ENCODE results near the gene WIPF2.

DNA sequence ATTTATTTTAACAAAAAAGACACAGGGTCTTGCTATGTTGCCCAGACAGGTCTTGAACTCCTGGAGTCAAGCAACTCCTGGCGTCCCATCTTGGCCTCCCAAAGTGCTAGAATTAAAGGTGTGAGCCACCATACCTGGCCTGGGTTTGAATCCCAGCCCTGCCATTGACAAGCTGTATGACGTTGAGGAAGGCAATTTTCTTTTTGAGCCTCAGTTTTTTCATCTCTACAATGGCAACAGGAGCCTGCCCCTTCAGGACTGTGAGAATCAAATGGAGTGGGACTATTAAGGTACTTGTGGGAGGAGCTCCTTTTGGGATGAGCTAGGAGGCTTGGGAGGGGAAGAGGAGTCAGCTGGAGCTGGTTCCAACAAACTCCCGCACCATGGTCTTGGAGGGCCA lies 96.1 kb downstream of the WIPF2 start:
- TF ChIP-seq, protein P1, sequence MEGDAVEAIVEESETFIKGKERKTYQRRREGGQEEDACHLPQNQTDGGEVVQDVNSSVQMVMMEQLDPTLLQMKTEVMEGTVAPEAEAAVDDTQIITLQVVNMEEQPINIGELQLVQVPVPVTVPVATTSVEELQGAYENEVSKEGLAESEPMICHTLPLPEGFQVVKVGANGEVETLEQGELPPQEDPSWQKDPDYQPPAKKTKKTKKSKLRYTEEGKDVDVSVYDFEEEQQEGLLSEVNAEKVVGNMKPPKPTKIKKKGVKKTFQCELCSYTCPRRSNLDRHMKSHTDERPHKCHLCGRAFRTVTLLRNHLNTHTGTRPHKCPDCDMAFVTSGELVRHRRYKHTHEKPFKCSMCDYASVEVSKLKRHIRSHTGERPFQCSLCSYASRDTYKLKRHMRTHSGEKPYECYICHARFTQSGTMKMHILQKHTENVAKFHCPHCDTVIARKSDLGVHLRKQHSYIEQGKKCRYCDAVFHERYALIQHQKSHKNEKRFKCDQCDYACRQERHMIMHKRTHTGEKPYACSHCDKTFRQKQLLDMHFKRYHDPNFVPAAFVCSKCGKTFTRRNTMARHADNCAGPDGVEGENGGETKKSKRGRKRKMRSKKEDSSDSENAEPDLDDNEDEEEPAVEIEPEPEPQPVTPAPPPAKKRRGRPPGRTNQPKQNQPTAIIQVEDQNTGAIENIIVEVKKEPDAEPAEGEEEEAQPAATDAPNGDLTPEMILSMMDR (IDR thresholded peaks at IDR 0.05), result no peak
- TF ChIP-seq, protein P2, sequence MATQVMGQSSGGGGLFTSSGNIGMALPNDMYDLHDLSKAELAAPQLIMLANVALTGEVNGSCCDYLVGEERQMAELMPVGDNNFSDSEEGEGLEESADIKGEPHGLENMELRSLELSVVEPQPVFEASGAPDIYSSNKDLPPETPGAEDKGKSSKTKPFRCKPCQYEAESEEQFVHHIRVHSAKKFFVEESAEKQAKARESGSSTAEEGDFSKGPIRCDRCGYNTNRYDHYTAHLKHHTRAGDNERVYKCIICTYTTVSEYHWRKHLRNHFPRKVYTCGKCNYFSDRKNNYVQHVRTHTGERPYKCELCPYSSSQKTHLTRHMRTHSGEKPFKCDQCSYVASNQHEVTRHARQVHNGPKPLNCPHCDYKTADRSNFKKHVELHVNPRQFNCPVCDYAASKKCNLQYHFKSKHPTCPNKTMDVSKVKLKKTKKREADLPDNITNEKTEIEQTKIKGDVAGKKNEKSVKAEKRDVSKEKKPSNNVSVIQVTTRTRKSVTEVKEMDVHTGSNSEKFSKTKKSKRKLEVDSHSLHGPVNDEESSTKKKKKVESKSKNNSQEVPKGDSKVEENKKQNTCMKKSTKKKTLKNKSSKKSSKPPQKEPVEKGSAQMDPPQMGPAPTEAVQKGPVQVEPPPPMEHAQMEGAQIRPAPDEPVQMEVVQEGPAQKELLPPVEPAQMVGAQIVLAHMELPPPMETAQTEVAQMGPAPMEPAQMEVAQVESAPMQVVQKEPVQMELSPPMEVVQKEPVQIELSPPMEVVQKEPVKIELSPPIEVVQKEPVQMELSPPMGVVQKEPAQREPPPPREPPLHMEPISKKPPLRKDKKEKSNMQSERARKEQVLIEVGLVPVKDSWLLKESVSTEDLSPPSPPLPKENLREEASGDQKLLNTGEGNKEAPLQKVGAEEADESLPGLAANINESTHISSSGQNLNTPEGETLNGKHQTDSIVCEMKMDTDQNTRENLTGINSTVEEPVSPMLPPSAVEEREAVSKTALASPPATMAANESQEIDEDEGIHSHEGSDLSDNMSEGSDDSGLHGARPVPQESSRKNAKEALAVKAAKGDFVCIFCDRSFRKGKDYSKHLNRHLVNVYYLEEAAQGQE (IDR thresholded peaks at IDR 0.05), result no peak
- TF ChIP-seq RAD21 (conservative IDR thresholded peaks at IDR 0.05 in 1 of 2, IDR thresholded peaks at IDR 0.05 in 1 of 2) (no peak), SMC3 (IDR thresholded peaks at IDR 0.05) (no peak), POLR2A (IDR thresholded peaks at IDR 0.05; ENCODE audit: low read length) (no peak), BHLHE40 (IDR thresholded peaks at IDR 0.05; ENCODE audit: low read depth, low read length) (no peak), RFX5 (IDR thresholded peaks at IDR 0.05) (no peak), PHF8 (IDR thresholded peaks at IDR 0.05; ENCODE audit: borderline replicate concordance, low read depth) (no peak), CEBPB (IDR thresholded peaks at IDR 0.05) (no peak)
